SK-N-DZ (cell line): ENCODE measurements around the gene RBBP6. TPM values are rescaled to one million over a fixed set of nuclear protein-coding genes. Genes with fewer than 3 reads are reported as not detected.
"Not testable (repeated sequence)": the region's sequence is repeated elsewhere in the genome, so short reads cannot be mapped to it uniquely, and the experiment has no call there.

Experiments
- DNase-seq: peaks from one replicate; pipeline ENCODE4 v3.0.0-alpha.2; 2015; ENCODE audit warnings: low spot score
- polyA plus RNA-seq, 2 experiments: library from polyadenylated mRNA; depleted of rRNA; stranded (reverse); fragments of >200 nt; gene quantifications; 2 replicates each; pipeline ENCODE4 v1.2.3, GENCODE V29; 2014

The RBBP6 gene
- polyA plus RNA-seq (2014; cell fraction: cytosol; rRNA removed) = 38.0 and 38.6 TPM in 2 replicates
- polyA plus RNA-seq (2014; cell fraction: nucleus; rRNA removed) = 106 and 136 TPM in 2 replicates

- peak; percentile 96 for DNase-seq
Measured at GRCh38 chr16:24539295-24539849, at the start of gene RBBP6. Gene RBBP6 (plus strand): TSS chr16:24539566. CDS start chr16:24540627, 1,061 bp downstream.

- no peak for DNase-seq
Measured at GRCh38 chr16:24490866-24491265, 48.5 kb upstream of the RBBP6 start.

- no peak for DNase-seq
Measured at GRCh38 chr16:24491731-24492130, 47.6 kb upstream of the RBBP6 start.

GRCh38 chr16:24493821-24494220, 45.5 kb upstream of the RBBP6 start:
- DNase-seq = no peak

- DNase-seq = not testable (repeated sequence)
Measured at GRCh38 chr16:24495207-24495606, 44.2 kb upstream of the RBBP6 start.

GRCh38 chr16:24497440-24497839, 41.9 kb upstream of the RBBP6 start:
- no peak for DNase-seq

GRCh38 chr16:24499193-24499814, 40.1 kb upstream of the RBBP6 start:
- peak; percentile 61 for DNase-seq

- DNase-seq = peak; percentile 68
Measured at GRCh38 chr16:24504472-24505345, 34.7 kb upstream of the RBBP6 start.

GRCh38 chr16:24505959-24506358, 33.4 kb upstream of the RBBP6 start:
- no peak for DNase-seq

- no peak for DNase-seq
Measured at GRCh38 chr16:24507959-24508480, 31.3 kb upstream of the RBBP6 start.

GRCh38 chr16:24508614-24509013, 30.8 kb upstream of the RBBP6 start:
- no peak for DNase-seq

- DNase-seq = no peak
Measured at GRCh38 chr16:24509536-24509935, 29.8 kb upstream of the RBBP6 start.

GRCh38 chr16:24511174-24511573, 28.2 kb upstream of the RBBP6 start:
- peak; percentile 33 for DNase-seq

- no peak for DNase-seq
Measured at GRCh38 chr16:24511792-24512191, 27.6 kb upstream of the RBBP6 start.

GRCh38 chr16:24514096-24514495, 25.3 kb upstream of the RBBP6 start:
- no peak for DNase-seq

GRCh38 chr16:24515186-24515585, 24.2 kb upstream of the RBBP6 start:
- DNase-seq = no peak

- DNase-seq = peak; percentile 87
Measured at GRCh38 chr16:24516900-24517669, 22.3 kb upstream of the RBBP6 start.

- DNase-seq = no peak
Measured at GRCh38 chr16:24518498-24518897, 20.9 kb upstream of the RBBP6 start.

- DNase-seq = no peak
Measured at GRCh38 chr16:24520983-24521382, 18.4 kb upstream of the RBBP6 start.

- DNase-seq = no peak
Measured at GRCh38 chr16:24522751-24523150, 16.6 kb upstream of the RBBP6 start.

- peak; percentile 90 for DNase-seq
Measured at GRCh38 chr16:24523569-24523968, 15.8 kb upstream of the RBBP6 start.
